SHP77 (cell line): ENCODE measurements around the gene TLX1.
A peak's percentile ranks its signal among the peaks of the same experiment; 100 is the strongest.
"Not testable (repeated sequence)": the region's sequence is repeated elsewhere in the genome, so short reads cannot be mapped to it uniquely, and the experiment has no call there.

ENCODE experiments used
- DNase-seq, 2 experiments: peaks; one replicate each; lab custom pipeline; 2025; lab: John Stamatoyannopoulos, UW

TLX1 gene

DNA sequence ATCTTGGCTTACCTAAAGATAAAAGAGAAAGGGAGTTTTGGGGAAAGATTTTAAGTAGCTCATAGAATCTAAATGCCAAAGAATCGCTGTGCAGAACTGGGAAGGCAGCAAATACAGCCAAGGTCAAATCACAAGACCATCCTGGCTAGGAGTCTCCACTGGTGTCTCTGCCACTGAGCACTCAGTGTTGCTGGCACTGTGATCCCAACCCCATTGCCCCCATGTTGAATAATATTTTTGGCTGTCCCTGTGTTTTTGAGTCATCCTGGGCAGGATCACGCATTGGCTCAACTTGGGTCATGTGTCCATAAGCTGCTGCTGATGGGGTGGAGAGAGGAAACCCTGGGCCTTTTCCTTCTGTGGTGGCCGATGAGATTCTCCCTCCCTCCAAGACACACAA is 21.2 kb downstream of the TLX1 start:
- DNase-seq = no peak

DNA sequence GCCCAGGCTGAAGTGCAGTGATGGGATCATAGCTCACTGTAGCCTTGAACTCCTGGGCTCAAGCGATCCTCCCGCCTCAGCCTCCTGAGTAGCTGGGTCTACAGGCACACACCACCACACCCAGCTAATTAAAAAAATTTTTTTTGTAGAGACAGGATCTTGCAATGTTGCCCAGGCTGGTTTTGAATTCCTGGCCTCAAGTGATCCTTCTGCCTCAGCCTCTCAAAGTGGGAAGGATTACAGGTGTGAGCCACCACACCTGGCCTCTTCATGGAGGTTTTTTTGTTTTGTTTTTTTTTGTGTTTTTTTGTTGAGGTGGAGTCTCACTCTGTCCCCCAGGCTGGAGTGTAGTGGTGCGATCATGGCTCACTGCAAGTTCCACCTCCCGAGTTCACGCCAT is 23.4 kb downstream of the TLX1 start:
- DNase-seq = not testable (repeated sequence)

DNA sequence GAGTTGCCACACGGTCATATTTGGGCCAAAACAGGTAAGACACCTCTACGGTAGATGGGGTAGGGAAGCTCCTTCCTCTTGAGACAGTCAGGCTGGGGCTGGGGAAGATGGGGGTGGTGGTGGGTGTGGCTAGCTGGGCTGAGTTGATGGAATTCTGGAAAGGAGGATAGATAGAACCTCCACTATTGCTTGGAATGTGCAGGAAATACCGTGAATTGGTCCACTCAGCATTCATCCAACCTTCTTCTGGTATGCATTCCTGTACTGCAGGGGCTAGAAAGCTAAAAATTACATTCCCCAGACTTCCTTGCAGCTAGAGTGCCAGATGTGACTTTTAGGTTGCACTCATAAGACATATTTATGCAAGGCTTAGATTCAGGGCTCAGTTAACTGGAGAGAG is 24.8 kb downstream of the TLX1 start:
- no peak for DNase-seq

DNA sequence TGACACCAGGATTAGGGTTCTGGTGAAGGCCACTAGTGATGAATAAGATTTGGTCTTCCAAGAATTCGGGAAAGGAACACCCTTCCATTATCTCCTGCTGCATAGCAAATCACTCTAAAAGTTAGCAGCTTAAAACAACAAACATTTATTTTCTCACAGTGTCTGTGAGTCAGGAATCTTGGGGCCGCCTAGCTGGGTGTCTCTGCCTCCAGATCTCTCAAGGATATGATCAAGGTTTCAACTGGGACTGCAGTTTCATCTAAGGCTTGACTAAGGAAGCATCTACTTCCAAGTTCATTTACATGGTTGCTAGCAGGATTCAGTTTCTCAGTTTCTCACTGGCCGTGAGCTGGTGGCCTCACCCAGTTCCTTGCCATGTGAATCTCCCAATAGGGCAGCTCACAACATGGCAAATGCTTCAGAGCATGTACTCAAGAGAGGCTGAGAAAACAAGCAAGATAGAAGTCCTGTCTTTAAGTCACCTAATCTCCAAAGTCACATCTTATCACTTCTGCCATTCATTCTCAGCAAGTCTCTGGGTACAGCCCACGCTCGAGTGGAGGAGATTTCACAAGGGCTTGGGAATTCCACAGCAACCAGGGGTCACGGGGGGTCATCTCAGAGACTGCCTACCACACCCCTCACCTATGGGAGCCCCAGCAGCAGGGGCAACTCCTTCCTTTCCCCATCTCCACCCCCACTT is 26.8 kb downstream of the TLX1 start:
- no peak for DNase-seq

DNA sequence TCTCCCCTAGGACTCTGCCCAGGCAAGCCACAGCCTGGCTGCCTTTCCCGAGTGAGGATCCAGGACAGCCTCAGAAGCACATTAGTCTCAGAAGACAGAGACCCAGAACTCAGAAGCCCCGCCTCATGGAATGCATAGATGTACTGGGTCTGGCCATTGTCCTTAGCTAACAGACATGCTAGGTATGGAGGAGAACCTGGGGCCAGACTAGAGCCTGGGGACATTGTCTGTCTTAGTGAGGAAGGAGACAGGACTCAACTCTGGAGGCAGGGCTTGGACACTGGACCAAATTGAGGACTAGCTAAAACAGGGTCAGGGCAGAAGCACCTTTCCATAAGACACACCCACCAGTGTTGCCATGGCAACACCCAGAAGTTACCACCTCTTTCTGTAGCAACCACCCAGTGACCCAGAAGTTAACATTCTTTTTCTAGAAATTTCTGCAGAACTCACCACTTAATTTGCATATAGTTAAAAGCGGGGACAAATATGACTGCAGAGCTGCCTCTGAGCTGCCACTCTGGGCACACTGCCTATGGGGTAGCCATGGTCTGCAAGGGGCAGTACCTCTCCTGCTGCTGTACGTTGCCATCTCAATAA is 27.5 kb downstream of the TLX1 start:
- DNase-seq = no peak

DNA sequence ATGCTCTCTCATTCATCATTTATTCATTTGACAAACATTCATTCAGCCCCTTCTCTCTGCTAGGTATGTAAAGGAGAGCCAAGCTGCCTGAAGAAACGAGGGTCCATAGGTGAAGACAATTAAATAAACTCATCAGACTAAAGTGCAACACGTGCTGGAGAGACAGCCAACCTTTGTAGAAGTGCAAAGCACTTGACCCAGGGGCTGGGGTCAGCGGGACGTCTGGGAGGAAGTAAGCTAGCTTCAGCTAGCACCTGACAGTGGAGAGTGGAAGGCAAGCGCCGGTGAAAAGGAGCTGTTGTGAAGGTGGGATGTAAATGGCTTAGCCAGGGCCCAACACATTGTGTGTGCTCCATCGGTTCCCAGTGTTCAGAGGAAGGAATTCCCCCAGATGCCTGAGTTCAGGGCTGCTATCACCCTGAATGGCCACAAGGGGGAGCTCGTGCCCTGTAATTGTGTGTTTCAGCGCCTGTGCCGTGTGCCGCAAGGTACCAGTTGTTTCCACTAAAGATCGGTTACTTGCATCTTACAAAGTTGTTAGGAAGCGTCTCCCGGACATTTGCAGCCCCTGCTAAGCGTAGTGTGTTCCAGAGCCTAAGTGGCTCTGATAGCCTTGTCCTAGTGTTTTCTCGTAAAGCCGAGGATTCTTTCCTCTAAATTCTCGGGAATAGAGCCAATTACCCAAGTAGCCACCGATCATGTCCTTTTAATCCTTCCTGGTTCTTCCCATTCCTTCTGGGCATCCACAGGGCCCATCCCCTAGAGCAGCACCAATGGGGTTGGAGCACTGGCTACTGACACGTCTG is 30.6 kb downstream of the TLX1 start:
- peak; percentile 61 to 71 for DNase-seq

DNA sequence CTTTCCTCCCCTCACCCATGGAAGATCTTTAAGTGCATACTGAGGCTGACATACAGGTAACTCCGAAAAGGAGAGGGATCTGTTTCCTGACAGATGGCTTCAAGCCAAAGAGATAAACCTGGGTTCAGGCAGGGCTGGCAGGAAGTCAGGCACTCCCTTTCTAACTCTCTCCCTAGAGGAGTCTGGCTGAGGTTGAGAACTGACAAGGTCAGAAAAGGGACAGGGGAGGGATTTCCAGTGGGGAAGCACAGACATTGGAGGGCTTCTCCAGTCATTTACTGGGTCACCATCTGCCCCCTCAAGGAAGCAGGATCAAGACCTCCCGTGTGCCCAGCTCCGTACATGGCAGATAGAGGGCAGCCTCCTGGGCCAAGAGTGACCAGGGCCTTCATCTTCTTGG is 31.6 kb downstream of the TLX1 start:
- no peak for DNase-seq

DNA sequence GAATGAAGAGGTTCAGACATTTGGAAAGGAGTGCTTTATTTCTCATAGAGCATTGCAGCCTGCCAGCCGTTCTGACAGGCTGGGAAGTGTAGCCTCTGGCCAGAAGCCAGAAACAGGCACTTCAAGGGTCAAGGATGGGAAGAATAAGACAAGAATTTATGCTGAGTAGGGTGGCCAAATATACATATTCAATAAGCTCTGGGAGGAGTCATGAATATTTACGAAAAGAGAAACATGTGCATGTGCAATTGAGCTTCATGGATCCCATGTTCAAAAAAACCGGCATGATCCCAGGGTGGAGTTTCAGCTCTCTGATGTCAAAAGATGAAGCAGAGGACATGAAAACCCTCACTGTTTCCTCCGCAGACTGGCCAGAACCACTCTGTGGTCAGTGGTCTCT is 32.9 kb downstream of the TLX1 start:
- DNase-seq = no peak

DNA sequence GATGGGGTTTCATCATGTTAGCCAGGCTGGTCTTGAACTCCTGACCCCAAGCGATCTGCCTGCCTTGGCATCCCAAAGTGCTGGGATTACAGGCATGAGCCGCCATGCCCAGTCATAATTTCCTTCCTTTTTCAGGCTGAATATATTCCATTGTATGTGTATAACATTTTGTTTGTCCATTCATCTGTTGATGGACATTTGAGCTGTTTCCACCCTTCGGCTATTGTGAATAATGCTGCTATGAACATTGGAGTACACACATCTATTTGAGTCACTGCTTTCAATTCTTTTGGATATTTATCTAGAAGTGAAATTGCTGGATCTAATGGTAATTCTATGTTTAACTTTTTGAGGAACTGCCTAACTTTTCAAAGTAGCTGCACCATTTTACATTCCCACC is 34.6 kb downstream of the TLX1 start:
- DNase-seq = no peak

DNA sequence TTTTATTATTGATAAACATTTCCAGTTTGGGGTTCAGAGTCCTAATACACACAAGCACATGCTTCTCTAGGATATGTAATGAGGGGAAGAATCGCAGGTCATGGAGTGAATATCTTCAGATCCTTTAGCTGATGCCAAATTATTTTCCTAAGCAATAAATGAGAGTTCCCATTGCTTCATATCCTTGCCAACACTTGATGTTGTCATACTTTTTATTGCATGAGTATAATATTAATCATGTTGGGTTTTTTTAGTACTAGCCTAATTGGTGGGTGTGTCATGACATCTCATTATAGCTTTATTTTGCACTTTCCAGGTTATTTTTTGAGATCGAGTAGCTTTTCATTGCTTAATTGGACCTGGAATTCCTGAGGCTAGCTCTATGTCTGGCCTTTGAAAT is 35.3 kb downstream of the TLX1 start:
- DNase-seq = no peak

DNA sequence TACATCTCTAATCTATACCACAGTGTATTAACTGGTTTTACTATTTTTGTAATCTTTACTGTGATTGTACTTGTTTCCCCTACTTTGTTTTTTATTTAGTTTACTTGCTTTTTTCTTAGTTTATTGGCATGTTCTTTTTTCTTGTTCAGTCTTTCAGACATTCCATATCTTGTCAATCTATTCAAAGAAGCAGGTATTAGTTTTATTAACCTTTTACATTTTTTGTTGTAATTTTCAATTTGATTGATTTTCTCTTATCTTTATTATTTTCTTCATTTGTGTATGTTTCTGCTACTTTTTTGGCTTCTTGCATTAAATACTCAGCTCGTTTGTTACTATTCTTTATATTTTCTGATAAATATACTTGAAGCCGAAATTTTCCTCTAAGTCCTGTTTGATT is 41.6 kb downstream of the TLX1 start:
- DNase-seq = no peak

DNA sequence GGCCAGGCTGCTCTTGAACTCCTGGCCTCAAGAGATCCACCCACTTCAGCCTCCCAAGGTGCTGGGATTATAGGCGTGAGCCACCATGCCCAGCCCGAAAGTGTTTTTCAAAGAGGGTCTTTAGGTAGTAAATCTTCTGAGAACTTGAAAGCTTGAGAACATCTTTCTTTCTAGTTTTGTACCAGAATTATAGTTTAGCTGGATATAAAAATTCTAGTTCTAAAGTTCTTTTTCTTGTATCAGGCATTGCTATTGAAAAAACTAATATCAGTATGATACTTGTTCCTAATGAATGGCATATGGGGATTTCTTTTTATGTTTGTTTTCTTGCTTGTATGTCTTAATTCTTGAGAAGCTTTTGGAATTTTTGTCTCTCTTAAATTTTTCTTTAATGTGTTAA is 43.2 kb downstream of the TLX1 start:
- DNase-seq = no peak

DNA sequence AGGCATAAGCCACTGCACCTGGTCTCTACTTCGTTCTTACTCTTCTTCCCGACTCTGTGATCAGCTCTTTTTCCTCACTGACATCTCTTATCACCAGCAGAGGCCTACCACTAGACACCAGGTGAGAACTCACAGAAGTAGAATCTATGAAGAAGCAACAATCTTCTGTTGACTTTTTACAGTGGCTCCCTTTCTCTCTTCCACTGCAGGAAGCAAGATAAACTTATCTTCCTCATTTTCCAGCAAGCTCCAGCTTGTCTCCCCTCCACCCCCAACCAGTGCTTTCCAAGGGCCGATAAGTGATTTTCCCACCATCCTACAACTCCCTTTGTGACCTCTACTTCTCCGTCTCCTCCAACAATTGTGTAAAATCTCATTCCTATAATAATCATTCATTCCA is 45.5 kb downstream of the TLX1 start:
- DNase-seq = no peak

DNA sequence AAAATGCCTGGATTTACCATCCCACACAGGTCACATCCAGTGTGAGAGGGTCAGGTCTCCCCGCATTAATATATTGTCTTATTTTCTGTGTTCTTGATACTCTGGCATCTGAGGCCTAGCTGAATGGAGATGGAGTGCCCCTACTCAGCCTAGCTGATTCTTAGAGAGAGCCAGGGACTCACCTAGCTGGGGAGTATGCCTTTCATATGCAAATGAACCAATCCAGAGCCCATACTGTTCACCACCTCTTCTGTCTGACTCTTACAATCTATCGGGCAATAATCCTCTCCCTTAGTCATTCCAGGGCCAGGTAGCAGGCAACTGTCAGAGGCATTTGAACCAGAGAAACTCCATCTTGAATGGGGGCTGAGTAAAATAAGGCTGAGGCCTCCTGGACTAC is 51.8 kb downstream of the TLX1 start:
- no peak for DNase-seq

DNA sequence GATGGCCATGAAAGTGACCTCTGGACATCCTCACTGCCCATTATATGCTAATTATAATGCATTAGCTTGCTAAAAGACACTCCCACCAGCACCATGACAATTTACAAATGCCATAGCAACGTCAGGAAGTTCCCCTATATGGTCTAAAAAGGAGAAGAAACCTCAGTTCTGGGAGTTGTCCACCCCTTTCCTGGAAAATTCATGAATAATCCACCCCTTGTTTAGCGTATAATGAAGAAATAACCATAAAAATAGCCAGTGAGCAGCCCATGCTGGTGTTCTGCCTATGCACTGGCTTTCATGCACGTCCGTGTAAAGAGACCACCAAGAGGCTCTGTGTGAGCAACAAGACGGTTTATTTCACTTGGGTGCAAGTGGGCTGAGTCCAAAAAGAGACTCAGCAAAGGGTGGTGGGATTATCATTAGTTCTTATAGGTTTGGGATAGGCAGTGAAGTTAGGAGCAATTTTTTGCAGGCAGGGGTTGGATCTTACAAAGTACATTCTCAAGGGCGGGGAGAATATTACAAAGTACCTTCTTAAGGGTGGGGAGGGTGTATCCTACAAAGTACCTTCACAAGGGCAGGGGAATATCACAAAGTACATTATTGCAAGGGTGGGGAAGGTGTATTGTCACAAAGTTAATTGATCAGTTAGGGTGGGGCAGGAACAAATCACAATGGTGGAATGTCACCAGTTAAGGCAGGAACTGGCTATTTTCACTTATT is 52.5 kb downstream of the TLX1 start:
- no peak for DNase-seq
